Prostate gland (tissue), 2 donors: ENCODE data around the gene LRRC4B. TPM values are rescaled to one million over a fixed set of nuclear protein-coding genes. Genes with fewer than 3 reads are reported as not detected.
"Not testable (repeated sequence)": the region's sequence is repeated elsewhere in the genome, so short reads cannot be mapped to it uniquely, and the experiment has no call there.

ENCODE experiments used
- DNase-seq: peaks from one replicate; pipeline ENCODE4 v3.0.0-alpha.2; 2019; ENCODE audit warnings: low spot score
- H3K27ac ChIP-seq, 2 donors: fragments of 200-600 bp; sonication (generic); 2 replicates each; pipeline ENCODE4 v1.5.1; 2017 to 2019
- H3K27me3 ChIP-seq: fragments of 200-600 bp; sonication (generic); replicated peaks from 2 replicates; pipeline ENCODE4 v1.5.1; 2019; ENCODE audit not compliant: insufficient read depth
- H3K36me3 ChIP-seq, 2 donors: fragments of 200-600 bp; sonication (generic); 1 replicate in 1 of 2; 2 replicates in 1 of 2; pipeline versions ENCODE4 v1.5.1 to v1.8.1; 2017 to 2019
- H3K4me1 ChIP-seq: fragments of 200-600 bp; sonication (generic); replicated peaks from 2 replicates; pipeline ENCODE4 v1.5.1; 2019
- H3K4me3 ChIP-seq, 2 donors: fragments of 200-600 bp; sonication (generic); 2 replicates each; pipeline ENCODE4 v1.5.1; 2017 to 2019
- H3K9me3 ChIP-seq: fragments of 200-600 bp; sonication (generic); 2 replicates; pipeline ENCODE4 v1.5.1; 2017
- CTCF ChIP-seq, 4 experiments: fragments of 200-600 bp in 2 of 4; fragments of 450-650 bp in 2 of 4; sonication (generic) in 2 of 4; IDR thresholded peaks; 1 replicate in 3 of 4; 2 replicates in 1 of 4; pipeline ENCODE4 v1.5.1; 2016 to 2019; ENCODE audit warnings: antibody characterized with exemption in 4 of 4, mild to moderate bottlenecking in 2 of 4, moderate library complexity in 2 of 4
- POLR2A ChIP-seq: fragments of 450-650 bp; IDR thresholded peaks from one replicate; pipeline ENCODE4 v1.6.1; 2016; ENCODE audit warnings: antibody characterized with exemption, mild to moderate bottlenecking
- POLR2AphosphoS5 ChIP-seq: sonication (generic); formaldehyde crosslinking; IDR thresholded peaks from one replicate; pipeline ENCODE4 v1.6.1; 2017; ENCODE audit warnings: antibody characterized with exemption
- WGBS: methylation state at CpG from one replicate; pipeline ENCODE4 v1.1.5; 2018; 5-methylcytosine and 5-hydroxymethylcytosine counted together
- intact Hi-C: fragments of 100-400 bp; cut with DNase I; formaldehyde crosslinking; loops from one replicate; pipeline ENCODE4 v1.14.2; 2022
- total RNA-seq, 2 donors: library from RNA; depleted of rRNA; stranded (reverse); fragments of >200 nt; gene quantifications; one replicate each; pipeline ENCODE4 v1.1.0, GENCODE V29; 2016

LRRC4B gene
- 1 to 10 TPM; 5.6 to 7.9 TPM for total RNA-seq

- intact Hi-C loops = no loop called here
- no peaks in the 10 kb centered on the region for H3K4me1 ChIP-seq
- H3K9me3 ChIP-seq = no peaks in the 10 kb centered on the region
- peaks cover 32% of the 10 kb centered on the region for H3K27me3 ChIP-seq
- no peak for TF ChIP-seq POLR2AphosphoS5
- TF ChIP-seq CTCF (IDR thresholded peaks at IDR 0.05) = no peak
- no peak for TF ChIP-seq POLR2A
- H3K36me3 ChIP-seq = no peaks in the 10 kb centered on the region
- H3K27ac ChIP-seq = no peak within 1 kb of the TSS
- no peak for DNase-seq
- H3K4me3 ChIP-seq = peak within 1 kb of the TSS; percentile 6 to 27
- 1% methylated on average over 41 of the region's 65 CpGs for WGBS
These were observed at the start of gene LRRC4B for GRCh38 chr19:50567882-50568727. Gene LRRC4B, minus strand, starts transcription at chr19:50568435. Its CDS starts 19,597 bp downstream, at chr19:50548838.

- WGBS = 82% methylated on average over 11 of the region's 11 CpGs
- H3K27me3 ChIP-seq, DNase-seq, H3K4me1 ChIP-seq, H3K36me3 ChIP-seq, H3K9me3 ChIP-seq, H3K4me3 ChIP-seq, H3K27ac ChIP-seq, intact Hi-C loops: not testable (repeated sequence)
These were observed 44.5 kb upstream of the LRRC4B start for GRCh38 chr19:50612504-50613404.

- peak; percentile 38 for DNase-seq
- no peaks in the 10 kb centered on the region for H3K27me3 ChIP-seq
- H3K27ac ChIP-seq = no peak overlapping the region
- WGBS = 16% methylated on average over 52 of the region's 56 CpGs
- intact Hi-C loops = no loop called here
- TF ChIP-seq CTCF (IDR thresholded peaks at IDR 0.05) (peak in 1 of 4 experiments; percentile 16), POLR2AphosphoS5 (no peak)
- H3K4me1 ChIP-seq = no peaks in the 10 kb centered on the region
- H3K36me3 ChIP-seq = no peaks in the 10 kb centered on the region
- H3K9me3 ChIP-seq = no peaks in the 10 kb centered on the region
- no peak overlapping the region for H3K4me3 ChIP-seq
These were observed 39.9 kb upstream of the LRRC4B start for GRCh38 chr19:50607874-50608785.

GRCh38 chr19:50607388-50607787 is 39.2 kb upstream of the LRRC4B start:
- H3K36me3 ChIP-seq = no peaks in the 10 kb centered on the region
- H3K27ac ChIP-seq = no peak overlapping the region
- DNase-seq = no peak
- no peak overlapping the region for H3K4me3 ChIP-seq
- 61% methylated on average over 20 of the region's 20 CpGs for WGBS
- no peaks in the 10 kb centered on the region for H3K4me1 ChIP-seq
- no peaks in the 10 kb centered on the region for H3K27me3 ChIP-seq
- no peaks in the 10 kb centered on the region for H3K9me3 ChIP-seq
- TF ChIP-seq CTCF (IDR thresholded peaks at IDR 0.05) = no peak
- no peak for TF ChIP-seq POLR2A
- TF ChIP-seq POLR2AphosphoS5 = no peak
- intact Hi-C loops = no loop called here

GRCh38 chr19:50606059-50606836 is 38.0 kb upstream of the LRRC4B start:
- intact Hi-C loops, H3K4me3 ChIP-seq, DNase-seq, H3K9me3 ChIP-seq, H3K36me3 ChIP-seq, H3K27me3 ChIP-seq, H3K27ac ChIP-seq, H3K4me1 ChIP-seq: not testable (repeated sequence)
- 62% methylated on average over 24 of the region's 58 CpGs for WGBS

GRCh38 chr19:50604264-50605073 is 36.2 kb upstream of the LRRC4B start:
- H3K4me3 ChIP-seq, intact Hi-C loops, H3K27ac ChIP-seq, DNase-seq, H3K27me3 ChIP-seq, H3K36me3 ChIP-seq, H3K4me1 ChIP-seq, H3K9me3 ChIP-seq: not testable (repeated sequence)
- WGBS = 54% methylated on average over 34 of the region's 56 CpGs
